ENCODE data around the gene PCOLCE2. TPM values are rescaled to one million over a fixed set of nuclear protein-coding genes. Genes with fewer than 3 reads are reported as not detected.
"Not testable (repeated sequence)": the region's sequence is repeated elsewhere in the genome, so short reads cannot be mapped to it uniquely, and the experiment has no call there.

PCOLCE2 gene
- total and polyA plus RNA-seq, 4 donors, result 9.1 to 17.2 (median 13.3) TPM

GRCh38 chr3:142875099-142875498 is 13.8 kb downstream of the PCOLCE2 start:
- no peaks in the 10 kb centered on the region for H3K36me3 ChIP-seq (ENCODE audit: control insufficient read depth in 4 of 4, insufficient read depth in 3 of 4, low read depth in 1 of 4, low read length in 3 of 4)
- H3K4me3 ChIP-seq (ENCODE audit: low read depth in 1 of 3, low read length in 3 of 3), result no peak overlapping the region
- TF ChIP-seq, protein P1, sequence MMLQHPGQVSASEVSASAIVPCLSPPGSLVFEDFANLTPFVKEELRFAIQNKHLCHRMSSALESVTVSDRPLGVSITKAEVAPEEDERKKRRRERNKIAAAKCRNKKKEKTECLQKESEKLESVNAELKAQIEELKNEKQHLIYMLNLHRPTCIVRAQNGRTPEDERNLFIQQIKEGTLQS (IDR thresholded peaks at IDR 0.05), result no peak
- TF ChIP-seq FOXA1 (IDR thresholded peaks at IDR 0.05), result no peak
- no peak for TF ChIP-seq NR2F2 (IDR thresholded peaks at IDR 0.05)
- no peak for TF ChIP-seq GABPA (IDR thresholded peaks at IDR 0.05 in 1 of 2, conservative IDR thresholded peaks at IDR 0.05 in 1 of 2)
- TF ChIP-seq RAD21 (IDR thresholded peaks at IDR 0.05), result no peak
- TF ChIP-seq, protein P2, sequence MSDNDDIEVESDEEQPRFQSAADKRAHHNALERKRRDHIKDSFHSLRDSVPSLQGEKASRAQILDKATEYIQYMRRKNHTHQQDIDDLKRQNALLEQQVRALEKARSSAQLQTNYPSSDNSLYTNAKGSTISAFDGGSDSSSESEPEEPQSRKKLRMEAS (IDR thresholded peaks at IDR 0.05), result no peak
- TF ChIP-seq HNF4A (conservative IDR thresholded peaks at IDR 0.05), result no peak
- TF ChIP-seq TAF1 (conservative IDR thresholded peaks at IDR 0.05), result no peak
- no peak for TF ChIP-seq HNF4G (IDR thresholded peaks at IDR 0.05)
- TF ChIP-seq YY1 (IDR thresholded peaks at IDR 0.05), result no peak
- no peak for TF ChIP-seq ZBTB33 (IDR thresholded peaks at IDR 0.05)
- TF ChIP-seq, protein P3, sequence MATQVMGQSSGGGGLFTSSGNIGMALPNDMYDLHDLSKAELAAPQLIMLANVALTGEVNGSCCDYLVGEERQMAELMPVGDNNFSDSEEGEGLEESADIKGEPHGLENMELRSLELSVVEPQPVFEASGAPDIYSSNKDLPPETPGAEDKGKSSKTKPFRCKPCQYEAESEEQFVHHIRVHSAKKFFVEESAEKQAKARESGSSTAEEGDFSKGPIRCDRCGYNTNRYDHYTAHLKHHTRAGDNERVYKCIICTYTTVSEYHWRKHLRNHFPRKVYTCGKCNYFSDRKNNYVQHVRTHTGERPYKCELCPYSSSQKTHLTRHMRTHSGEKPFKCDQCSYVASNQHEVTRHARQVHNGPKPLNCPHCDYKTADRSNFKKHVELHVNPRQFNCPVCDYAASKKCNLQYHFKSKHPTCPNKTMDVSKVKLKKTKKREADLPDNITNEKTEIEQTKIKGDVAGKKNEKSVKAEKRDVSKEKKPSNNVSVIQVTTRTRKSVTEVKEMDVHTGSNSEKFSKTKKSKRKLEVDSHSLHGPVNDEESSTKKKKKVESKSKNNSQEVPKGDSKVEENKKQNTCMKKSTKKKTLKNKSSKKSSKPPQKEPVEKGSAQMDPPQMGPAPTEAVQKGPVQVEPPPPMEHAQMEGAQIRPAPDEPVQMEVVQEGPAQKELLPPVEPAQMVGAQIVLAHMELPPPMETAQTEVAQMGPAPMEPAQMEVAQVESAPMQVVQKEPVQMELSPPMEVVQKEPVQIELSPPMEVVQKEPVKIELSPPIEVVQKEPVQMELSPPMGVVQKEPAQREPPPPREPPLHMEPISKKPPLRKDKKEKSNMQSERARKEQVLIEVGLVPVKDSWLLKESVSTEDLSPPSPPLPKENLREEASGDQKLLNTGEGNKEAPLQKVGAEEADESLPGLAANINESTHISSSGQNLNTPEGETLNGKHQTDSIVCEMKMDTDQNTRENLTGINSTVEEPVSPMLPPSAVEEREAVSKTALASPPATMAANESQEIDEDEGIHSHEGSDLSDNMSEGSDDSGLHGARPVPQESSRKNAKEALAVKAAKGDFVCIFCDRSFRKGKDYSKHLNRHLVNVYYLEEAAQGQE (IDR thresholded peaks at IDR 0.05), result no peak
- no peak for DNase-seq (ENCODE audit: low spot score)
- no peaks in the 10 kb centered on the region for H3K27me3 ChIP-seq (ENCODE audit: control insufficient read depth in 4 of 4, insufficient read depth in 4 of 4, low read length in 3 of 4)
- no peak overlapping the region for H3K9ac ChIP-seq (ENCODE audit: low read depth in 1 of 2, low read length in 2 of 2)
- H3K27ac ChIP-seq (ENCODE audit: low read depth in 1 of 2, low read length in 2 of 2), result no peak overlapping the region
- WGBS, result 93% methylated on average over 5 of the region's 5 CpGs
- H3K9me3 ChIP-seq (ENCODE audit: control insufficient read depth in 4 of 4, low read length in 3 of 4), result no peaks in the 10 kb centered on the region
- H3K4me1 ChIP-seq (ENCODE audit: control insufficient read depth in 4 of 4, insufficient read depth in 4 of 4, low read length in 3 of 4), result no peaks in the 10 kb centered on the region

GRCh38 chr3:142868382-142868781 is 20.5 kb downstream of the PCOLCE2 start:
- H3K4me3 ChIP-seq (ENCODE audit: low read depth in 1 of 3, low read length in 3 of 3); H3K9ac ChIP-seq (ENCODE audit: low read depth in 1 of 2, low read length in 2 of 2); H3K36me3 ChIP-seq (ENCODE audit: control insufficient read depth in 4 of 4, insufficient read depth in 3 of 4, low read depth in 1 of 4, low read length in 3 of 4); H3K27ac ChIP-seq (ENCODE audit: low read depth in 1 of 2, low read length in 2 of 2); H3K27me3 ChIP-seq (ENCODE audit: control insufficient read depth in 4 of 4, insufficient read depth in 4 of 4, low read length in 3 of 4); H3K4me1 ChIP-seq (ENCODE audit: control insufficient read depth in 4 of 4, insufficient read depth in 4 of 4, low read length in 3 of 4); H3K9me3 ChIP-seq (ENCODE audit: control insufficient read depth in 4 of 4, low read length in 3 of 4); DNase-seq (ENCODE audit: low spot score): not testable (repeated sequence)
- 95% methylated on average over 8 of the region's 8 CpGs for WGBS
